GM12878 (cell line): ENCODE results near the gene ITGAV. TPM values are rescaled to one million over a fixed set of nuclear protein-coding genes. Genes with fewer than 3 reads are reported as not detected.

Source experiments
- ATAC-seq: fragments of 200-7000 bp; cut with Tn5 transposase; 3 replicates; pipeline ENCODE4 v1.9.1; 2020; ENCODE audit warnings: mild to moderate bottlenecking, moderate library complexity
- BruUV-seq: library from RNA; stranded (reverse); fragments of 400-500 nt; replicated peaks from 2 replicates; lab custom pipeline; 2021; lab: Mats Ljungman, UMichigan
- CTCF ChIA-PET: fragments of 300-600 bp; sonication (Branson Sonifier 250); formaldehyde crosslinking; extraction: SDS; loops from one replicate; lab custom pipeline; 2021; ENCODE audit warnings: inconsistent platforms; lab: Yijun Ruan, JAX
- POLR2A ChIA-PET: fragments of 350-600 bp; formaldehyde crosslinking; extraction: SDS; loops from one replicate; lab custom pipeline; 2021; ENCODE audit warnings: inconsistent platforms; lab: Charles Lee
- RAD21 ChIA-PET: fragments of 300-600 bp; sonication (Branson Sonifier 250); formaldehyde crosslinking; loops from one replicate; lab custom pipeline; 2023; ENCODE audit warnings: antibody characterized with exemption; ENCODE audit not compliant: unreplicated experiment; lab: Charles Lee
- SMC1A ChIA-PET: fragments of 300-600 bp; sonication (Branson Sonifier 250); formaldehyde crosslinking; loops from one replicate; lab custom pipeline; 2023; ENCODE audit not compliant: unreplicated experiment, uncharacterized antibody; lab: Charles Lee
- DNase-seq: peaks from one replicate; pipeline ENCODE4 v3.0.0-alpha.2; 2011; ENCODE audit warnings: low read depth, low spot score
- FAIRE-seq: peaks from 3 replicates; lab custom pipeline; 2011; peaks lifted over from hg19 to GRCh38; lab: Jason Lieb, UNC
- H2AFZ ChIP-seq: 2 replicates; pipeline ENCODE4 v1.6.0; 2011; ENCODE audit warnings: low read depth, low read length, control low read depth; ENCODE audit not compliant: control insufficient read depth
- H3K27ac ChIP-seq: 2 replicates; pipeline ENCODE4 v1.5.1; 2011; ENCODE audit warnings: control low read depth; ENCODE audit not compliant: control insufficient read depth, insufficient read depth
- H3K27me3 ChIP-seq, 2 experiments: replicated peaks in 1 of 2; 2 replicates each; pipeline versions ENCODE4 v1.6.0 to v1.6.1; 2011; ENCODE audit warnings: low read length in 1 of 2; ENCODE audit not compliant: control insufficient read depth in 2 of 2, insufficient read depth in 2 of 2
- H3K36me3 ChIP-seq, 2 experiments: 2 replicates each; pipeline ENCODE4 v1.5.1; 2011; ENCODE audit warnings: low read length in 1 of 2; ENCODE audit not compliant: control insufficient read depth in 2 of 2, insufficient read depth in 2 of 2
- H3K4me1 ChIP-seq: 2 replicates; pipeline ENCODE4 v1.6.1; 2011; ENCODE audit warnings: mild to moderate bottlenecking, low read length, moderate library complexity, mixed read lengths; ENCODE audit not compliant: control insufficient read depth, insufficient read depth
- H3K4me2 ChIP-seq: 2 replicates; pipeline ENCODE4 v1.6.0; 2011; ENCODE audit warnings: control low read depth; ENCODE audit not compliant: control insufficient read depth, insufficient read depth
- H3K4me3 ChIP-seq: fragments of 200-600 bp; sonication (generic); 2 replicates; pipeline ENCODE4 v1.5.1; 2016
- H3K79me2 ChIP-seq: 2 replicates; pipeline ENCODE4 v1.6.0; 2011; ENCODE audit warnings: low read length; ENCODE audit not compliant: control insufficient read depth, insufficient read depth
- H3K9ac ChIP-seq: 2 replicates; pipeline ENCODE4 v1.8.0; 2011; ENCODE audit warnings: low read length, control low read depth, mixed read lengths; ENCODE audit not compliant: control insufficient read depth, insufficient read depth
- H3K9me3 ChIP-seq: replicated peaks from 3 replicates; pipeline ENCODE4 v1.5.1; 2011; ENCODE audit warnings: mild to moderate bottlenecking, low read length; ENCODE audit not compliant: control insufficient read depth, insufficient read depth
- H4K20me1 ChIP-seq: 2 replicates; pipeline ENCODE4 v1.6.0; 2011; ENCODE audit not compliant: control insufficient read depth, insufficient read depth
- CTCF ChIP-seq, 3 experiments: IDR thresholded peaks in 2 of 3; conservative IDR thresholded peaks in 1 of 3; 2 replicates each; pipeline ENCODE4 v1.5.1; 2011; ENCODE audit warnings: low read depth in 3 of 3, low read length in 3 of 3, mild to moderate bottlenecking in 3 of 3, control low read depth in 2 of 3, moderate library complexity in 2 of 3, inconsistent platforms in 1 of 3, mixed read lengths in 1 of 3; ENCODE audit not compliant: control insufficient read depth in 2 of 3, insufficient read depth in 1 of 3; ENCODE audit errors: extremely low read depth in 1 of 3
- ETV6 ChIP-seq, 2 experiments: fragments of 450-650 bp in 1 of 2; IDR thresholded peaks in 1 of 2; conservative IDR thresholded peaks in 1 of 2; 2 replicates each; pipeline ENCODE4 v1.6.1; 2014; ENCODE audit warnings: antibody characterized with exemption in 1 of 2, borderline replicate concordance in 1 of 2, low read depth in 1 of 2, mild to moderate bottlenecking in 1 of 2, moderate library complexity in 1 of 2
- IRF3 ChIP-seq: fragments of 450-650 bp; IDR thresholded peaks from 2 replicates; pipeline ENCODE4 v1.6.1; 2014; ENCODE audit warnings: mild to moderate bottlenecking
- NR2C1 ChIP-seq: fragments of 450-650 bp; IDR thresholded peaks from 2 replicates; pipeline ENCODE4 v1.6.1; 2017; ENCODE audit warnings: antibody characterized with exemption, mild to moderate bottlenecking, moderate library complexity
- RELA ChIP-seq: fragments of 450-650 bp; IDR thresholded peaks from 2 replicates; pipeline ENCODE4 v1.8.0; 2014; ENCODE audit warnings: borderline replicate concordance; ENCODE audit not compliant: partially characterized antibody
- SIX5 ChIP-seq: IDR thresholded peaks from 2 replicates; pipeline ENCODE4 v1.6.1; 2011; ENCODE audit warnings: mild to moderate bottlenecking, low read depth, low read length, moderate library complexity; ENCODE audit not compliant: severe bottlenecking
- SMAD1 ChIP-seq: fragments of 450-650 bp; IDR thresholded peaks from 2 replicates; pipeline ENCODE4 v1.6.1; 2018; ENCODE audit warnings: mild to moderate bottlenecking, low read depth; ENCODE audit not compliant: partially characterized antibody
- SP1 ChIP-seq: IDR thresholded peaks from one replicate; pipeline ENCODE4 v1.6.1; 2011; ENCODE audit warnings: low read depth, low read length
- SPI1 ChIP-seq: IDR thresholded peaks from 2 replicates; pipeline ENCODE4 v1.6.1; 2011; ENCODE audit warnings: low read depth, mild to moderate bottlenecking, low read length, moderate library complexity, borderline replicate concordance; ENCODE audit not compliant: insufficient read depth
- SRF ChIP-seq, 2 experiments: IDR thresholded peaks; 2 replicates each; pipeline ENCODE4 v1.6.1; 2011; ENCODE audit warnings: low read depth in 2 of 2, low read length in 2 of 2, mild to moderate bottlenecking in 1 of 2, moderate library complexity in 1 of 2
- SUZ12 ChIP-seq: fragments of 200-600 bp; sonication (generic); IDR thresholded peaks from one replicate; pipeline ENCODE4 v1.6.1; 2018; ENCODE audit warnings: antibody characterized with exemption, mild to moderate bottlenecking; ENCODE audit not compliant: unreplicated experiment
- ZBTB11 ChIP-seq: fragments of 450-650 bp; formaldehyde crosslinking; IDR thresholded peaks from 2 replicates; pipeline ENCODE4 v1.5.0; 2022; ENCODE audit warnings: mild to moderate bottlenecking, missing genetic modification characterization
- WGBS: methylation state at CpG from one replicate; pipeline ENCODE4 v1.1.6; 2016; ENCODE audit warnings: low lambda C conversion rate; ENCODE audit not compliant: insufficient replicate concordance, insufficient coverage; ENCODE audit errors: missing lambda C conversion rate; 5-methylcytosine and 5-hydroxymethylcytosine counted together
- in situ Hi-C: fragments of 300-500 bp; cut with MboI; formaldehyde crosslinking; loops from 9 replicates; pipeline ENCODE4 v1.14.3; 2018; ENCODE audit warnings: mixed read lengths
- intact Hi-C: fragments of 100-400 bp; cut with micrococcal nuclease; formaldehyde crosslinking; loops from one replicate; pipeline ENCODE4 v1.14.2; 2022; ENCODE audit not compliant: unreplicated experiment
- polyA plus RNA-seq, 11 experiments: library from polyadenylated mRNA; depleted of rRNA in 4 of 11; unstranded in 6 of 11; stranded (reverse) in 5 of 11; fragments of >200 nt; fragmentation: Nextera tagmentation in 4 of 11; fragmentation: Illumina TruSeq in 1 of 11; extraction: Ambion mirVana in 4 of 11; extraction: Trizol in 1 of 11; gene quantifications; 1 replicate in 1 of 11; 2 replicates in 10 of 11; pipeline versions ENCODE4 v1.2.1 to v1.2.3, GENCODE V29; 2011 to 2016; ENCODE audit warnings: inconsistent platforms in 2 of 11, missing spikeins in 2 of 11, low read depth in 1 of 11
- total RNA-seq, 4 experiments: library from RNA; depleted of rRNA in 3 of 4; stranded (reverse); fragments of >200 nt in 3 of 4; fragmentation: Illumina TruSeq in 1 of 4; extraction: Trizol in 1 of 4; gene quantifications; 2 replicates each; pipeline versions ENCODE4 v1.2.1 to v1.2.3, GENCODE V29; 2013 to 2021

ITGAV gene
- total and polyA plus RNA-seq, 10 of the 15 experiments (the other 5 are each of a cell fraction or from before 2014, with no cell fraction given): 2.1 to 10.8 (median 6.1) TPM

GRCh38 chr2:186728631-186729030 is 138.8 kb downstream of the ITGAV start:
- ChIA-PET POLR2A (no interaction called here), SMC1A (no interaction called here), CTCF (no interaction called here)
- Histone ChIP-seq H3K79me2 (no peaks in the 10 kb centered on the region), H3K36me3 (no peaks in the 10 kb centered on the region), H3K27ac (no peak overlapping the region), H3K9me3 (no peaks in the 10 kb centered on the region; the same call in 1 of the 3 replicates), H3K27me3 (no peaks in the 10 kb centered on the region), H3K9ac (no peak overlapping the region), H3K4me1 (no peaks in the 10 kb centered on the region), H2AFZ (no peak overlapping the region)
- intact Hi-C loops: no loop called here
- TF ChIP-seq SMAD1 (no peak), SP1 (no peak), IRF3 (no peak), CTCF (IDR thresholded peaks at IDR 0.05 in 2 of 3, conservative IDR thresholded peaks at IDR 0.05 in 1 of 3; ENCODE audit: control insufficient read depth in 2 of 3, extremely low read depth in 1 of 3, insufficient read depth in 1 of 3, low read depth in 3 of 3, low read length in 3 of 3) (no peak), ETV6 (conservative IDR thresholded peaks at IDR 0.05 in 1 of 2, IDR thresholded peaks at IDR 0.05 in 1 of 2; ENCODE audit: borderline replicate concordance in 1 of 2, low read depth in 1 of 2) (no peak), SUZ12 (no peak), NR2C1 (no peak), SPI1 (no peak), SIX5 (no peak), SRF (IDR thresholded peaks at IDR 0.05; ENCODE audit: low read depth in 2 of 2, low read length in 2 of 2) (no peak), RELA (no peak), ZBTB11 (CRISPR knock-in tag) (no peak)
- TF ChIP-seq, all 136 proteins: peak for 0
- no peak overlapping the region for H3K4me2 ChIP-seq
- in situ Hi-C loops: no loop called here
- H3K4me3 ChIP-seq: no peak overlapping the region
- no TSS peak for BruUV-seq
- FAIRE-seq (no peak), DNase-seq (no peak), ATAC-seq (no peak)
- 21% methylated on average over 2 of the region's 2 CpGs for WGBS
- H4K20me1 ChIP-seq: no peaks in the 10 kb centered on the region
- RAD21 ChIA-PET: no interaction called here
